B cell (primary cell): ENCODE data around the gene GIMAP1. TPM values are rescaled to one million over a fixed set of nuclear protein-coding genes. Genes with fewer than 3 reads are reported as not detected.

Experiments used
- ATAC-seq: fragments of 200-7000 bp; cut with Tn5 transposase; one replicate; pipeline ENCODE4 v1.10.0; 2021; ENCODE audit warnings: low read depth, mild to moderate bottlenecking, moderate number of reproducible peaks, moderate library complexity
- CTCF ChIA-PET: fragments of 350-600 bp; sonication (Branson Sonifier 250); formaldehyde crosslinking; loops from one replicate; lab custom pipeline; 2021; ENCODE audit warnings: antibody characterized with exemption, inconsistent platforms; lab: Charles Lee
- POLR2A ChIA-PET: fragments of 350-600 bp; sonication (Branson Sonifier 250); formaldehyde crosslinking; loops from one replicate; lab custom pipeline; 2021; ENCODE audit warnings: antibody characterized with exemption; lab: Charles Lee
- DNase-seq: peaks from one replicate; pipeline ENCODE4 v3.0.0; 2013
- H2AFZ ChIP-seq: 2 replicates; pipeline ENCODE4 v1.6.1; 2012; ENCODE audit warnings: mild to moderate bottlenecking, low read depth, low read length; ENCODE audit not compliant: insufficient read depth, poor library complexity, severe bottlenecking
- H3K27ac ChIP-seq, 2 donors: 1 replicate in 1 of 2; 2 replicates in 1 of 2; pipeline ENCODE4 v1.5.1; 2012 to 2013; ENCODE audit warnings: low read length in 2 of 2, mild to moderate bottlenecking in 2 of 2, moderate library complexity in 1 of 2
- H3K27me3 ChIP-seq, 4 experiments: fragments of 200-600 bp in 1 of 4; sonication (generic) in 1 of 4; replicated peaks in 1 of 4; 1 replicate in 2 of 4; 2 replicates in 2 of 4; pipeline versions ENCODE4 v1.6.1 to v1.7.0; 2013 to 2016; ENCODE audit warnings: low read length in 3 of 4, mild to moderate bottlenecking in 2 of 4, mixed read lengths in 1 of 4, moderate library complexity in 1 of 4; ENCODE audit not compliant: insufficient read depth in 4 of 4, control insufficient read depth in 3 of 4; ENCODE audit errors: control extremely low read depth in 1 of 4
- H3K36me3 ChIP-seq, 2 experiments: replicated peaks in 1 of 2; 1 replicate in 1 of 2; 2 replicates in 1 of 2; pipeline versions ENCODE4 v1.6.1 to v1.7.1; 2013; ENCODE audit warnings: low read length in 1 of 2; ENCODE audit not compliant: insufficient read depth in 2 of 2, control insufficient read depth in 1 of 2; ENCODE audit errors: control extremely low read depth in 1 of 2, extremely low read depth in 1 of 2
- H3K4me1 ChIP-seq, 2 donors: fragments of 200-600 bp in 1 of 2; sonication (generic) in 1 of 2; 1 replicate in 1 of 2; 2 replicates in 1 of 2; pipeline versions ENCODE4 v1.5.1 to v1.6.1; 2013 to 2017; ENCODE audit warnings: low read length in 2 of 2; ENCODE audit not compliant: control insufficient read depth in 2 of 2, insufficient read depth in 2 of 2
- H3K4me2 ChIP-seq: replicated peaks from 2 replicates; pipeline ENCODE3; 2012; ENCODE audit warnings: mild to moderate bottlenecking, low read depth, low read length; ENCODE audit not compliant: poor library complexity, severe bottlenecking
- H3K4me3 ChIP-seq, 5 experiments: fragments of 200-600 bp in 1 of 5; sonication (generic) in 1 of 5; 1 replicate in 3 of 5; 2 replicates in 2 of 5; pipeline versions ENCODE4 v1.5.1 to v1.7.0; 2011 to 2016; ENCODE audit warnings: low read length in 4 of 5, mild to moderate bottlenecking in 4 of 5, low read depth in 2 of 5, control low read depth in 1 of 5, moderate library complexity in 1 of 5; ENCODE audit not compliant: insufficient read depth in 1 of 5; ENCODE audit errors: control extremely low read depth in 1 of 5, extremely low read depth in 1 of 5
- H3K79me2 ChIP-seq: fragments of 200-600 bp; sonication (generic); one replicate; pipeline ENCODE4 v1.6.0; 2016; ENCODE audit warnings: low read length; ENCODE audit not compliant: control insufficient read depth, insufficient read depth
- H3K9ac ChIP-seq: fragments of 200-600 bp; sonication (generic); 2 replicates; pipeline ENCODE4 v1.6.1; 2017; ENCODE audit warnings: mild to moderate bottlenecking, low read length, moderate library complexity
- H3K9me3 ChIP-seq, 3 donors: one replicate each; pipeline versions ENCODE4 v1.6.1 to v1.7.1; 2013; ENCODE audit warnings: low read length in 2 of 3; ENCODE audit not compliant: control insufficient read depth in 2 of 3, insufficient read depth in 1 of 3; ENCODE audit errors: control extremely low read depth in 1 of 3
- H4K20me1 ChIP-seq: 2 replicates; pipeline ENCODE4 v1.6.0; 2012; ENCODE audit warnings: mild to moderate bottlenecking, low read length; ENCODE audit not compliant: insufficient read depth, control insufficient read depth, poor library complexity, severe bottlenecking
- H3K27ac Mint-ChIP-seq: one replicate; pipeline ENCODE4 v1.8.0; 2021; ENCODE audit warnings: mixed read lengths
- H3K27me3 Mint-ChIP-seq: one replicate; pipeline ENCODE4 v1.8.0; 2021; ENCODE audit warnings: mixed read lengths
- H3K4me1 Mint-ChIP-seq: one replicate; pipeline ENCODE4 v1.8.0; 2021; ENCODE audit warnings: mixed read lengths
- H3K4me3 Mint-ChIP-seq: one replicate; pipeline ENCODE4 v1.8.0; 2021; ENCODE audit warnings: mixed read lengths
- H3K9me3 Mint-ChIP-seq: one replicate; pipeline ENCODE4 v1.8.0; 2022; ENCODE audit warnings: mixed read lengths; ENCODE audit not compliant: insufficient read depth
- CTCF ChIP-seq: fragments of 200-600 bp; IDR thresholded peaks from one replicate; pipeline ENCODE4 v1.8.0; 2022; ENCODE audit warnings: antibody characterized with exemption, mild to moderate bottlenecking
- EZH2 ChIP-seq: IDR thresholded peaks from 2 replicates; pipeline ENCODE4 v1.6.1; 2012; ENCODE audit warnings: borderline replicate concordance, low read depth, mild to moderate bottlenecking, moderate library complexity, low read length; ENCODE audit not compliant: insufficient read depth, poor library complexity, severe bottlenecking
- WGBS: methylation state at CpG from one replicate; pipeline ENCODE4 v1.1.5; 2013; ENCODE audit warnings: missing lambda C conversion rate; ENCODE audit not compliant: insufficient coverage; 5-methylcytosine and 5-hydroxymethylcytosine counted together
- intact Hi-C: fragments of 100-400 bp; cut with micrococcal nuclease; formaldehyde crosslinking; loops from one replicate; pipeline ENCODE4 v1.10.0; 2022
- polyA plus RNA-seq: library from polyadenylated mRNA; depleted of rRNA; stranded (reverse); fragments of >200 nt; gene quantifications from 2 replicates; pipeline ENCODE4 v1.2.3, GENCODE V29; 2012
- total RNA-seq, 2 donors: library from RNA; stranded (reverse); fragments of 120-200 nt in 1 of 2; gene quantifications; 1 replicate in 1 of 2; 2 replicates in 1 of 2; pipeline versions ENCODE4 v1.2.3 to v1.2.4, GENCODE V29; 2013 to 2022

GIMAP1 gene
- total and polyA plus RNA-seq, 2 donors (not counting 1 experiment from before 2014, with no cell fraction given) = 0.30 to 0.63 TPM

- no peak for TF ChIP-seq EZH2
- Histone ChIP-seq H3K79me2 (no peaks in the 10 kb centered on the region), H2AFZ (no peak overlapping the region), H3K27ac (no peak overlapping the region), H3K4me2 (no peak overlapping the region), H4K20me1 (no peaks in the 10 kb centered on the region), H3K9ac (no peak overlapping the region), H3K27me3 (peaks cover 0 to 6% (median 2%) of the 10 kb centered on the region in 4 experiments), H3K36me3 (no peaks in the 10 kb centered on the region), H3K4me3 (no peak overlapping the region), H3K4me1 (no peaks in the 10 kb centered on the region), H3K9me3 (no peaks in the 10 kb centered on the region)
- Mint-ChIP-seq H3K27ac (no peak overlapping the region), H3K9me3 (peaks cover 1% of the 10 kb centered on the region), H3K27me3 (peaks cover 6% of the 10 kb centered on the region), H3K4me1 (no peaks in the 10 kb centered on the region), H3K4me3 (no peak overlapping the region)
- ATAC-seq (no peak), DNase-seq (no peak)
- CTCF ChIA-PET = no interaction called here
- intact Hi-C loops = no loop called here
- POLR2A ChIA-PET = no interaction called here
These were observed 49.9 kb downstream of the GIMAP1 start for GRCh38 chr7:150766334-150766709.

- TF ChIP-seq CTCF = no peak
- no peak for TF ChIP-seq EZH2
- CTCF ChIA-PET = interaction anchor here (1.1 to 3.3 kb wide), 2 partner anchors 9 to 321 kb away, joined by 5 to 15 read pairs; no protein-coding TSS in a partner anchor
- H3K27me3 Mint-ChIP-seq = peaks cover 6% of the 10 kb centered on the region
- H3K9me3 ChIP-seq = peaks cover 0 to 3% (median 0%) of the 10 kb centered on the region in 3 donors
- H3K4me3 ChIP-seq = no peak overlapping the region
- intact Hi-C loops = loop anchor here (10.0 kb wide), 1 partner anchor 215 kb away; no protein-coding TSS in a partner anchor
- no peaks in the 10 kb centered on the region for H3K4me1 ChIP-seq
- no peaks in the 10 kb centered on the region for H4K20me1 ChIP-seq
- peaks cover 8% of the 10 kb centered on the region for H3K9me3 Mint-ChIP-seq
- no peak overlapping the region for H3K9ac ChIP-seq
- POLR2A ChIA-PET = no interaction called here
- no peak overlapping the region for H3K4me3 Mint-ChIP-seq
- peaks cover 0 to 6% (median 2%) of the 10 kb centered on the region in 4 experiments for H3K27me3 ChIP-seq
- ATAC-seq (no peak), DNase-seq (no peak)
- no peaks in the 10 kb centered on the region for H3K79me2 ChIP-seq
- H2AFZ ChIP-seq = no peak overlapping the region
- H3K27ac ChIP-seq = no peak overlapping the region
- H3K36me3 ChIP-seq = no peaks in the 10 kb centered on the region
- no peak overlapping the region for H3K4me2 ChIP-seq
- H3K27ac Mint-ChIP-seq = no peak overlapping the region
- no peaks in the 10 kb centered on the region for H3K4me1 Mint-ChIP-seq
- no CpG with 5 or more reads among the region's 4 CpGs for WGBS
These were observed 53.4 kb downstream of the GIMAP1 start for GRCh38 chr7:150769768-150770167.

Other genes starting within 250 kb of the GIMAP1 start
- 0.30 and 0.41 TPM in 2 replicates for gene GIMAP7, start 201.7 kb upstream of the GIMAP1 start, total RNA-seq
- gene GIMAP7, start 201.7 kb upstream of the GIMAP1 start, polyA plus RNA-seq = 0.16 and 1.7 TPM in 2 replicates
- gene GIMAP4, start 149.2 kb upstream of the GIMAP1 start, total RNA-seq = 0.27 and 0.85 TPM in 2 replicates
- gene GIMAP4, start 149.2 kb upstream of the GIMAP1 start, polyA plus RNA-seq = 0.30 and 0.66 TPM in 2 replicates
- 0.22 and 0.39 TPM in 2 replicates for gene GIMAP6, start 84.2 kb upstream of the GIMAP1 start, total RNA-seq
- 0.45 and 0.98 TPM in 2 replicates for gene GIMAP6, start 84.2 kb upstream of the GIMAP1 start, polyA plus RNA-seq
- 18.1 and 18.3 TPM in 2 replicates for gene GIMAP2, start 30.9 kb upstream of the GIMAP1 start, total RNA-seq
- 13.2 and 19.9 TPM in 2 replicates for gene GIMAP2, start 30.9 kb upstream of the GIMAP1 start, polyA plus RNA-seq
- gene GIMAP5, start 20.8 kb downstream of the GIMAP1 start, total RNA-seq = 0.10 and 0.27 TPM in 2 replicates
- 0.40 and 0.66 TPM in 2 replicates for gene GIMAP5, start 20.8 kb downstream of the GIMAP1 start, polyA plus RNA-seq
- gene TMEM176B, start 83.8 kb downstream of the GIMAP1 start, total RNA-seq = 0.25 and 0.73 TPM in 2 replicates
- 0.76 and 1.4 TPM in 2 replicates for gene TMEM176B, start 83.8 kb downstream of the GIMAP1 start, polyA plus RNA-seq
- gene TMEM176A, start 84.2 kb downstream of the GIMAP1 start, total RNA-seq = not detected in 2 replicates
- 0.22 and 1.1 TPM in 2 replicates for gene TMEM176A, start 84.2 kb downstream of the GIMAP1 start, polyA plus RNA-seq
- not detected in 2 replicates for gene AOC1, start 135.9 kb downstream of the GIMAP1 start, total RNA-seq
- 0.07 TPM in 1 of 2 replicates, not detected in the other for gene AOC1, start 135.9 kb downstream of the GIMAP1 start, polyA plus RNA-seq